AG04450 (cell line): ENCODE data around the gene MRGPRE. TPM values are rescaled to one million over a fixed set of nuclear protein-coding genes. Genes with fewer than 3 reads are reported as not detected.

Experiments
- CTCF ChIA-PET: fragments of 300-600, 350-600 bp; formaldehyde crosslinking; extraction: SDS; loops from one replicate; lab custom pipeline; 2022; ENCODE audit warnings: antibody characterized with exemption, inconsistent platforms; lab: Charles Lee
- POLR2A ChIA-PET: fragments of 350-600 bp; formaldehyde crosslinking; extraction: SDS; loops from one replicate; lab custom pipeline; 2021; ENCODE audit warnings: antibody characterized with exemption, inconsistent platforms; lab: Yijun Ruan, JAX
- DNase-seq: peaks from one replicate; pipeline ENCODE4 v3.0.0-alpha.2; 2011; ENCODE audit warnings: low read depth, low spot score
- H3K27ac ChIP-seq: one replicate; pipeline ENCODE4 v1.5.1; 2012; ENCODE audit warnings: low read depth, low read length, control low read depth
- H3K27me3 ChIP-seq: one replicate; pipeline ENCODE4 v1.6.0; 2012; ENCODE audit warnings: low read length; ENCODE audit not compliant: control insufficient read depth, insufficient read depth
- H3K4me3 ChIP-seq: 2 replicates; pipeline ENCODE4 v1.5.1; 2011; ENCODE audit warnings: mild to moderate bottlenecking, low read depth, low read length, control low read depth
- H3K9me3 ChIP-seq: 2 replicates; pipeline ENCODE4 v1.5.1; 2012; ENCODE audit warnings: low read length; ENCODE audit not compliant: control insufficient read depth, insufficient read depth
- polyA plus RNA-seq: library from polyadenylated mRNA; depleted of rRNA; stranded (reverse); fragments of >200 nt; gene quantifications from 2 replicates; pipeline ENCODE4 v1.2.3, GENCODE V29; 2011; rRNA removed
- TF ChIP-seq, protein P1 (sequence below): IDR thresholded peaks from 2 replicates; pipeline ENCODE4 v1.5.1; 2011; ENCODE audit warnings: low read depth, low read length, control low read depth, inconsistent platforms

The MRGPRE gene
- polyA plus RNA-seq, 1 experiment, result not detected

DNA sequence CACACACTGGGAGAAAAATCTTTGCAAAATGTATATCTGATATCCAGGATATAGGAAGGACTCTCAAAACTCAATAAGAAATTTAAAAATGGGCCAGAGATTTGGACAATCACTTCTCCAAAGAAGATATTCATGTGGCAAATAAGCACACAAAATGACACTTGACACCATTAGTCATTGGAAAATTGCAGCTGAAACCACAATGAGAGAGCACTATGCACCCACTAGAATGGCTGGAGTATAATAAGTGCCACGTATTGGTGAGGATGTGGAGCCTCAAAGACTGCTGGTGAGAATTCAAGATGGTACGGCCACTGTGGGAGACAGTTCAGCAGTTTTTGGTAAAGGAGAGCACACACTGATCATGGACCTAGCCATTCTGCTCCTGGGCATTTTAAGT, 54.3 kb downstream of the MRGPRE start:
- Histone ChIP-seq H3K27me3 (peaks cover 7% of the 10 kb centered on the region), H3K9me3 (peaks cover 11% of the 10 kb centered on the region), H3K4me3 (no peak overlapping the region), H3K27ac (no peak overlapping the region)
- DNase-seq, result no peak
- TF ChIP-seq, protein P1, sequence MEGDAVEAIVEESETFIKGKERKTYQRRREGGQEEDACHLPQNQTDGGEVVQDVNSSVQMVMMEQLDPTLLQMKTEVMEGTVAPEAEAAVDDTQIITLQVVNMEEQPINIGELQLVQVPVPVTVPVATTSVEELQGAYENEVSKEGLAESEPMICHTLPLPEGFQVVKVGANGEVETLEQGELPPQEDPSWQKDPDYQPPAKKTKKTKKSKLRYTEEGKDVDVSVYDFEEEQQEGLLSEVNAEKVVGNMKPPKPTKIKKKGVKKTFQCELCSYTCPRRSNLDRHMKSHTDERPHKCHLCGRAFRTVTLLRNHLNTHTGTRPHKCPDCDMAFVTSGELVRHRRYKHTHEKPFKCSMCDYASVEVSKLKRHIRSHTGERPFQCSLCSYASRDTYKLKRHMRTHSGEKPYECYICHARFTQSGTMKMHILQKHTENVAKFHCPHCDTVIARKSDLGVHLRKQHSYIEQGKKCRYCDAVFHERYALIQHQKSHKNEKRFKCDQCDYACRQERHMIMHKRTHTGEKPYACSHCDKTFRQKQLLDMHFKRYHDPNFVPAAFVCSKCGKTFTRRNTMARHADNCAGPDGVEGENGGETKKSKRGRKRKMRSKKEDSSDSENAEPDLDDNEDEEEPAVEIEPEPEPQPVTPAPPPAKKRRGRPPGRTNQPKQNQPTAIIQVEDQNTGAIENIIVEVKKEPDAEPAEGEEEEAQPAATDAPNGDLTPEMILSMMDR, result no peak
- ChIA-PET POLR2A (interaction anchor here (0.9 kb wide), 1 partner anchor 8 kb away, joined by 3 read pairs; no protein-coding TSS in a partner anchor), CTCF (no interaction called here)

Other genes starting within 250 kb of the MRGPRE start
- gene NAP1L4, start 240.1 kb downstream of the MRGPRE start, polyA plus RNA-seq, result 88.5 and 107 TPM in 2 replicates
- gene CARS1, start 175.0 kb downstream of the MRGPRE start, polyA plus RNA-seq, result 137 and 139 TPM in 2 replicates
- gene OSBPL5, start 67.1 kb downstream of the MRGPRE start, polyA plus RNA-seq, result 7.4 and 11.9 TPM in 2 replicates
- gene MRGPRG, start 13.6 kb downstream of the MRGPRE start, polyA plus RNA-seq, result not detected in 2 replicates
- gene ZNF195, start 146.7 kb upstream of the MRGPRE start, polyA plus RNA-seq, result 11.3 and 14.5 TPM in 2 replicates